GM23338 (cell line): Measurements from ENCODE around the gene PAX5. TPM values are rescaled to one million over a fixed set of nuclear protein-coding genes. Genes with fewer than 3 reads are reported as not detected.

Source experiments
- ATAC-seq: fragments of 200-7000 bp; cut with Tn5 transposase; 3 replicates; pipeline ENCODE4 v1.9.1; 2020
- DNase-seq: peaks from one replicate; pipeline ENCODE4 v3.0.0-alpha.2; 2015; ENCODE audit warnings: low spot score
- H2AFZ ChIP-seq: fragments of 200-600 bp; sonication (generic); 2 replicates; pipeline ENCODE4 v1.8.0; 2016; ENCODE audit warnings: antibody characterized with exemption, mild to moderate bottlenecking, moderate library complexity
- H3F3A ChIP-seq: fragments of 200-600 bp; sonication (generic); replicated peaks from 2 replicates; pipeline ENCODE4 v1.8.0; 2017; ENCODE audit warnings: antibody characterized with exemption, mixed run types, low read depth
- H3K27ac ChIP-seq: fragments of 200-600 bp; sonication (generic); 2 replicates; pipeline ENCODE4 v1.6.1; 2016; ENCODE audit warnings: low read depth
- H3K27me3 ChIP-seq: fragments of 200-600 bp; sonication (generic); 2 replicates; pipeline ENCODE4 v1.8.0; 2016; ENCODE audit warnings: mild to moderate bottlenecking, mixed run types, moderate library complexity; ENCODE audit not compliant: insufficient read depth
- H3K36me3 ChIP-seq: fragments of 200-600 bp; sonication (generic); 2 replicates; pipeline ENCODE4 v1.8.0; 2016; ENCODE audit warnings: mild to moderate bottlenecking; ENCODE audit not compliant: insufficient read depth
- H3K4me1 ChIP-seq: fragments of 200-600 bp; sonication (generic); 2 replicates; pipeline ENCODE4 v1.8.0; 2016; ENCODE audit warnings: mild to moderate bottlenecking, moderate library complexity; ENCODE audit not compliant: insufficient read depth
- H3K4me2 ChIP-seq: fragments of 200-600 bp; sonication (generic); 2 replicates; pipeline ENCODE4 v1.7.1; 2017; ENCODE audit warnings: mixed run types
- H3K4me3 ChIP-seq: fragments of 200-600 bp; sonication (generic); 2 replicates; pipeline ENCODE4 v1.6.1; 2016; ENCODE audit warnings: mixed run types
- H3K79me2 ChIP-seq: fragments of 200-600 bp; sonication (generic); replicated peaks from 2 replicates; pipeline ENCODE4 v1.8.0; 2017; ENCODE audit warnings: mild to moderate bottlenecking; ENCODE audit not compliant: insufficient read depth
- H3K9me2 ChIP-seq: fragments of 200-600 bp; sonication (generic); 2 replicates; pipeline ENCODE4 v1.8.0; 2017; ENCODE audit not compliant: insufficient read depth
- H4K20me1 ChIP-seq: fragments of 200-600 bp; sonication (generic); replicated peaks from 2 replicates; pipeline ENCODE4 v1.8.0; 2017; ENCODE audit warnings: mild to moderate bottlenecking; ENCODE audit not compliant: insufficient read depth
- H3K27ac Mint-ChIP-seq: 2 replicates; pipeline ENCODE4 v1.8.0; 2020; ENCODE audit warnings: inconsistent platforms, mild to moderate bottlenecking, moderate library complexity, mixed read lengths
- H3K27me3 Mint-ChIP-seq: 3 replicates; pipeline ENCODE4 v1.8.0; 2022; ENCODE audit warnings: low read depth, mild to moderate bottlenecking, moderate library complexity, mixed read lengths, inconsistent platforms; ENCODE audit not compliant: insufficient read depth, poor library complexity
- H3K36me3 Mint-ChIP-seq: 3 replicates; pipeline ENCODE4 v1.8.0; 2021; ENCODE audit warnings: low read depth, mild to moderate bottlenecking, inconsistent platforms, moderate library complexity, mixed read lengths
- H3K4me1 Mint-ChIP-seq: 3 replicates; pipeline ENCODE4 v1.8.0; 2020; ENCODE audit warnings: mild to moderate bottlenecking, inconsistent platforms, mixed read lengths
- H3K4me3 Mint-ChIP-seq: 3 replicates; pipeline ENCODE4 v1.8.0; 2021; ENCODE audit warnings: moderate library complexity, mild to moderate bottlenecking, inconsistent platforms, mixed read lengths
- H3K9me3 Mint-ChIP-seq: 3 replicates; pipeline ENCODE4 v1.8.0; 2020; ENCODE audit warnings: moderate library complexity, mild to moderate bottlenecking, inconsistent platforms, mixed read lengths
- CREB1 ChIP-seq: fragments of 250-450 bp; sonication (Bioruptor Pico); IDR thresholded peaks from 2 replicates; pipeline ENCODE4 v1.5.0; 2020; ENCODE audit warnings: low read depth, mild to moderate bottlenecking, moderate library complexity
- EZH2 ChIP-seq: fragments of 200-600 bp; sonication (generic); IDR thresholded peaks from one replicate; pipeline ENCODE4 v1.8.0; 2017; ENCODE audit warnings: antibody characterized with exemption, mild to moderate bottlenecking, low read depth; ENCODE audit not compliant: unreplicated experiment
- EZH2phosphoT487 ChIP-seq: fragments of 200-600 bp; sonication (generic); IDR thresholded peaks from one replicate; pipeline ENCODE4 v1.8.1; 2018; ENCODE audit warnings: antibody characterized with exemption; ENCODE audit not compliant: unreplicated experiment
- JUNB ChIP-seq: IDR thresholded peaks from one replicate; pipeline ENCODE4 v1.6.1; 2016; ENCODE audit warnings: antibody characterized with exemption; ENCODE audit not compliant: unreplicated experiment
- NANOG ChIP-seq: IDR thresholded peaks from 2 replicates; pipeline ENCODE4 v1.6.1; 2016; ENCODE audit warnings: antibody characterized with exemption, borderline replicate concordance
- POLR2AphosphoS5 ChIP-seq: IDR thresholded peaks from 2 replicates; pipeline ENCODE4 v1.6.1; 2016; ENCODE audit warnings: antibody characterized with exemption, low read depth
- STAT1 ChIP-seq: IDR thresholded peaks from one replicate; pipeline ENCODE4 v1.6.1; 2016; ENCODE audit warnings: antibody characterized with exemption; ENCODE audit not compliant: unreplicated experiment
- ZNF114 ChIP-seq: fragments of 250-450 bp; sonication (Bioruptor Pico); IDR thresholded peaks from 2 replicates; pipeline ENCODE4 v1.5.0; 2020; ENCODE audit warnings: mild to moderate bottlenecking, moderate library complexity
- polyA plus RNA-seq: library from polyadenylated mRNA; unstranded; fragments of >200 nt; fragmentation: Nextera tagmentation; extraction: Ambion mirVana; gene quantifications from 2 replicates; pipeline ENCODE4 v1.2.1, GENCODE V29; 2016
- total RNA-seq: library from RNA; depleted of rRNA; stranded (reverse); fragments of >200 nt; shearing (Covaris generic); gene quantifications from 2 replicates; pipeline ENCODE4 v1.2.3, GENCODE V29; 2014
- TF ChIP-seq, protein P1 (sequence below): fragments of 250-450 bp; sonication (Bioruptor Pico); IDR thresholded peaks from 2 replicates; pipeline ENCODE4 v1.5.0; 2020; ENCODE audit warnings: mild to moderate bottlenecking, moderate library complexity
- TF ChIP-seq, protein P2 (sequence below): IDR thresholded peaks from one replicate; pipeline ENCODE4 v1.6.1; 2018; ENCODE audit warnings: antibody characterized with exemption; ENCODE audit not compliant: unreplicated experiment
- TF ChIP-seq, protein P3 (sequence below), 2 experiments: fragments of 200-600 bp in 1 of 2; sonication (generic) in 1 of 2; conservative IDR thresholded peaks; 2 replicates each; pipeline versions ENCODE4 v1.5.1 to v1.6.1; 2016 to 2017; ENCODE audit warnings: antibody characterized with exemption in 2 of 2, low read depth in 2 of 2, mild to moderate bottlenecking in 2 of 2, moderate library complexity in 1 of 2

PAX5 gene
- total and polyA plus RNA-seq, 2 experiments from 2014 or later = 0.17 to 0.60 TPM

DNA sequence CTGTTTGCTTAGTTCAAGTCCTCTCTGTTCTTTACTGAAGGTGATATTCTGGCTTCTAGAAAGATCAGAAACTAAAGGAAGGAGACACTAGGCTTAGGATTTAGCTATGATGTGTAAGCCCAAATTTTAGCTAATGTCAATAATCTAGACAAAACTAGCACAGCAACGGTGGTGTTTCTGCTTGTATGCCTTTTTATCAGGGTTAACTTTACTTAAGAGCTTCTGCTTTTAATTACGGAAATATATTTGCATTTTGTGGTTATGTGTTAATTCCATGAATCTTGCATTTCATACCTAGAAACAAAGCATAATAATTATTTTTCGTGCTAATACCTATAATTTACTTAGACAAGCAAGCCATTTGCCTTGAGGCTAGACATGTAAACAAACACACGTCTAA lies 96.1 kb downstream of the PAX5 start:
- Histone ChIP-seq H3K4me1 (peaks cover 26% of the 10 kb centered on the region), H4K20me1 (no peaks in the 10 kb centered on the region), H3K79me2 (no peaks in the 10 kb centered on the region), H3K27ac (no peak overlapping the region), H3K4me3 (no peak overlapping the region), H2AFZ (no peak overlapping the region; the same call in 1 of the 2 replicates), H3F3A (no peaks in the 10 kb centered on the region), H3K36me3 (no peaks in the 10 kb centered on the region), H3K4me2 (peak overlapping the region; percentile 31; the same call in 1 of the 2 replicates), H3K27me3 (no peaks in the 10 kb centered on the region), H3K9me2 (no peaks in the 10 kb centered on the region)
- no peak for ATAC-seq
- Mint-ChIP-seq H3K4me3 (no peak overlapping the region), H3K27ac (no peak overlapping the region), H3K27me3 (peaks cover 7% of the 10 kb centered on the region), H3K9me3 (peaks cover 2% of the 10 kb centered on the region; the same call in 2 of the 3 replicates), H3K4me1 (peaks cover 28% of the 10 kb centered on the region), H3K36me3 (no peaks in the 10 kb centered on the region)
- TF ChIP-seq EZH2 (no peak), JUNB (no peak), POLR2AphosphoS5 (no peak)
- TF ChIP-seq, protein P1, sequence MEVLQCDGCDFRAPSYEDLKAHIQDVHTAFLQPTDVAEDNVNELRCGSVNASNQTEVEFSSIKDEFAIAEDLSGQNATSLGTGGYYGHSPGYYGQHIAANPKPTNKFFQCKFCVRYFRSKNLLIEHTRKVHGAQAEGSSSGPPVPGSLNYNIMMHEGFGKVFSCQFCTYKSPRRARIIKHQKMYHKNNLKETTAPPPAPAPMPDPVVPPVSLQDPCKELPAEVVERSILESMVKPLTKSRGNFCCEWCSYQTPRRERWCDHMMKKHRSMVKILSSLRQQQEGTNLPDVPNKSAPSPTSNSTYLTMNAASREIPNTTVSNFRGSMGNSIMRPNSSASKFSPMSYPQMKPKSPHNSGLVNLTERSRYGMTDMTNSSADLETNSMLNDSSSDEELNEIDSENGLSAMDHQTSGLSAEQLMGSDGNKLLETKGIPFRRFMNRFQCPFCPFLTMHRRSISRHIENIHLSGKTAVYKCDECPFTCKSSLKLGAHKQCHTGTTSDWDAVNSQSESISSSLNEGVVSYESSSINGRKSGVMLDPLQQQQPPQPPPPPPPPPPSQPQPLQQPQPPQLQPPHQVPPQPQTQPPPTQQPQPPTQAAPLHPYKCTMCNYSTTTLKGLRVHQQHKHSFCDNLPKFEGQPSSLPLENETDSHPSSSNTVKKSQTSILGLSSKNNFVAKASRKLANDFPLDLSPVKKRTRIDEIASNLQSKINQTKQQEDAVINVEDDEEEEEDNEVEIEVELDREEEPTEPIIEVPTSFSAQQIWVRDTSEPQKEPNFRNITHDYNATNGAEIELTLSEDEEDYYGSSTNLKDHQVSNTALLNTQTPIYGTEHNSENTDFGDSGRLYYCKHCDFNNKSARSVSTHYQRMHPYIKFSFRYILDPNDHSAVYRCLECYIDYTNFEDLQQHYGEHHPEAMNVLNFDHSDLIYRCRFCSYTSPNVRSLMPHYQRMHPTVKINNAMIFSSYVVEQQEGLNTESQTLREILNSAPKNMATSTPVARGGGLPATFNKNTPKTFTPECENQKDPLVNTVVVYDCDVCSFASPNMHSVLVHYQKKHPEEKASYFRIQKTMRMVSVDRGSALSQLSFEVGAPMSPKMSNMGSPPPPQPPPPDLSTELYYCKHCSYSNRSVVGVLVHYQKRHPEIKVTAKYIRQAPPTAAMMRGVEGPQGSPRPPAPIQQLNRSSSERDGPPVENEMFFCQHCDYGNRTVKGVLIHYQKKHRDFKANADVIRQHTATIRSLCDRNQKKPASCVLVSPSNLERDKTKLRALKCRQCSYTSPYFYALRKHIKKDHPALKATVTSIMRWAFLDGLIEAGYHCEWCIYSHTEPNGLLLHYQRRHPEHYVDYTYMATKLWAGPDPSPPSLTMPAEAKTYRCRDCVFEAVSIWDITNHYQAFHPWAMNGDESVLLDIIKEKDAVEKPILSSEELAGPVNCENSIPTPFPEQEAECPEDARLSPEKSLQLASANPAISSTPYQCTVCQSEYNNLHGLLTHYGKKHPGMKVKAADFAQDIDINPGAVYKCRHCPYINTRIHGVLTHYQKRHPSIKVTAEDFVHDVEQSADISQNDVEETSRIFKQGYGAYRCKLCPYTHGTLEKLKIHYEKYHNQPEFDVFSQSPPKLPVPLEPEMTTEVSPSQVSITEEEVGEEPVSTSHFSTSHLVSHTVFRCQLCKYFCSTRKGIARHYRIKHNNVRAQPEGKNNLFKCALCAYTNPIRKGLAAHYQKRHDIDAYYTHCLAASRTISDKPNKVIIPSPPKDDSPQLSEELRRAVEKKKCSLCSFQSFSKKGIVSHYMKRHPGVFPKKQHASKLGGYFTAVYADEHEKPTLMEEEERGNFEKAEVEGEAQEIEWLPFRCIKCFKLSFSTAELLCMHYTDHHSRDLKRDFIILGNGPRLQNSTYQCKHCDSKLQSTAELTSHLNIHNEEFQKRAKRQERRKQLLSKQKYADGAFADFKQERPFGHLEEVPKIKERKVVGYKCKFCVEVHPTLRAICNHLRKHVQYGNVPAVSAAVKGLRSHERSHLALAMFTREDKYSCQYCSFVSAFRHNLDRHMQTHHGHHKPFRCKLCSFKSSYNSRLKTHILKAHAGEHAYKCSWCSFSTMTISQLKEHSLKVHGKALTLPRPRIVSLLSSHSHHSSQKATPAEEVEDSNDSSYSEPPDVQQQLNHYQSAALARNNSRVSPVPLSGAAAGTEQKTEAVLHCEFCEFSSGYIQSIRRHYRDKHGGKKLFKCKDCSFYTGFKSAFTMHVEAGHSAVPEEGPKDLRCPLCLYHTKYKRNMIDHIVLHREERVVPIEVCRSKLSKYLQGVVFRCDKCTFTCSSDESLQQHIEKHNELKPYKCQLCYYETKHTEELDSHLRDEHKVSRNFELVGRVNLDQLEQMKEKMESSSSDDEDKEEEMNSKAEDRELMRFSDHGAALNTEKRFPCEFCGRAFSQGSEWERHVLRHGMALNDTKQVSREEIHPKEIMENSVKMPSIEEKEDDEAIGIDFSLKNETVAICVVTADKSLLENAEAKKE = no peak
- no peak for DNase-seq

DNA sequence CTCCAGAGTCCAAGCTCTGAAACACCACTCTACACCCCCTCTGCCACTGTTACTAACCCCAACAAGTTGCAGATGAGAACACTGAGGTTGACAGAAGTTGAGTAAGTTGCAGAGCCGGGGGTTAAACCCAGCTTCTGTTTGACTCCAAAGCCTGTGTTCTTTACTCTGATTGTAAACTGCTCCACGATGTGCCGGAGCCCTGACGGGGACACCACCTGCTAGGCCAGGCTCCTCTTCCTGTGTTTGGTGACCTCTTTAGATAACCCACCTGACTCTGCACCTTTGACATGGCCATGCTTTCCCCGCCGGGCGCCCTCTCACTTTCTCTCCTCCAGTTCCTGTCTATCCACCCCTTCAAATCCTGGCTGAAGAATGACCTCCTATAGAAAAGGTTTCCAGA lies 96.7 kb downstream of the PAX5 start:
- H2AFZ ChIP-seq = peak overlapping the region; percentile 60; the same call in 1 of the 2 replicates
- no peaks in the 10 kb centered on the region for H3K9me2 ChIP-seq
- ATAC-seq = no peak
- TF ChIP-seq, protein P2, sequence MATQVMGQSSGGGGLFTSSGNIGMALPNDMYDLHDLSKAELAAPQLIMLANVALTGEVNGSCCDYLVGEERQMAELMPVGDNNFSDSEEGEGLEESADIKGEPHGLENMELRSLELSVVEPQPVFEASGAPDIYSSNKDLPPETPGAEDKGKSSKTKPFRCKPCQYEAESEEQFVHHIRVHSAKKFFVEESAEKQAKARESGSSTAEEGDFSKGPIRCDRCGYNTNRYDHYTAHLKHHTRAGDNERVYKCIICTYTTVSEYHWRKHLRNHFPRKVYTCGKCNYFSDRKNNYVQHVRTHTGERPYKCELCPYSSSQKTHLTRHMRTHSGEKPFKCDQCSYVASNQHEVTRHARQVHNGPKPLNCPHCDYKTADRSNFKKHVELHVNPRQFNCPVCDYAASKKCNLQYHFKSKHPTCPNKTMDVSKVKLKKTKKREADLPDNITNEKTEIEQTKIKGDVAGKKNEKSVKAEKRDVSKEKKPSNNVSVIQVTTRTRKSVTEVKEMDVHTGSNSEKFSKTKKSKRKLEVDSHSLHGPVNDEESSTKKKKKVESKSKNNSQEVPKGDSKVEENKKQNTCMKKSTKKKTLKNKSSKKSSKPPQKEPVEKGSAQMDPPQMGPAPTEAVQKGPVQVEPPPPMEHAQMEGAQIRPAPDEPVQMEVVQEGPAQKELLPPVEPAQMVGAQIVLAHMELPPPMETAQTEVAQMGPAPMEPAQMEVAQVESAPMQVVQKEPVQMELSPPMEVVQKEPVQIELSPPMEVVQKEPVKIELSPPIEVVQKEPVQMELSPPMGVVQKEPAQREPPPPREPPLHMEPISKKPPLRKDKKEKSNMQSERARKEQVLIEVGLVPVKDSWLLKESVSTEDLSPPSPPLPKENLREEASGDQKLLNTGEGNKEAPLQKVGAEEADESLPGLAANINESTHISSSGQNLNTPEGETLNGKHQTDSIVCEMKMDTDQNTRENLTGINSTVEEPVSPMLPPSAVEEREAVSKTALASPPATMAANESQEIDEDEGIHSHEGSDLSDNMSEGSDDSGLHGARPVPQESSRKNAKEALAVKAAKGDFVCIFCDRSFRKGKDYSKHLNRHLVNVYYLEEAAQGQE = no peak
- TF ChIP-seq JUNB = no peak
- TF ChIP-seq, protein P3, sequence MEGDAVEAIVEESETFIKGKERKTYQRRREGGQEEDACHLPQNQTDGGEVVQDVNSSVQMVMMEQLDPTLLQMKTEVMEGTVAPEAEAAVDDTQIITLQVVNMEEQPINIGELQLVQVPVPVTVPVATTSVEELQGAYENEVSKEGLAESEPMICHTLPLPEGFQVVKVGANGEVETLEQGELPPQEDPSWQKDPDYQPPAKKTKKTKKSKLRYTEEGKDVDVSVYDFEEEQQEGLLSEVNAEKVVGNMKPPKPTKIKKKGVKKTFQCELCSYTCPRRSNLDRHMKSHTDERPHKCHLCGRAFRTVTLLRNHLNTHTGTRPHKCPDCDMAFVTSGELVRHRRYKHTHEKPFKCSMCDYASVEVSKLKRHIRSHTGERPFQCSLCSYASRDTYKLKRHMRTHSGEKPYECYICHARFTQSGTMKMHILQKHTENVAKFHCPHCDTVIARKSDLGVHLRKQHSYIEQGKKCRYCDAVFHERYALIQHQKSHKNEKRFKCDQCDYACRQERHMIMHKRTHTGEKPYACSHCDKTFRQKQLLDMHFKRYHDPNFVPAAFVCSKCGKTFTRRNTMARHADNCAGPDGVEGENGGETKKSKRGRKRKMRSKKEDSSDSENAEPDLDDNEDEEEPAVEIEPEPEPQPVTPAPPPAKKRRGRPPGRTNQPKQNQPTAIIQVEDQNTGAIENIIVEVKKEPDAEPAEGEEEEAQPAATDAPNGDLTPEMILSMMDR (conservative IDR thresholded peaks at IDR 0.05; ENCODE audit: low read depth in 2 of 2) = no peak
- no peak for TF ChIP-seq EZH2phosphoT487
- no peak for TF ChIP-seq CREB1 (CRISPR knock-in tag)
- no peak for TF ChIP-seq NANOG
- no peak for TF ChIP-seq STAT1
- no peak for TF ChIP-seq ZNF114

More for the DNA sequence above, 96.7 kb downstream of the PAX5 start:
- no peaks in the 10 kb centered on the region for H3K27me3 ChIP-seq
- Mint-ChIP-seq H3K4me1 (peaks cover 28% of the 10 kb centered on the region), H3K27me3 (peaks cover 7% of the 10 kb centered on the region), H3K9me3 (peaks cover 3% of the 10 kb centered on the region; the same call in 2 of the 3 replicates), H3K27ac (no peak overlapping the region), H3K36me3 (no peaks in the 10 kb centered on the region), H3K4me3 (no peak overlapping the region)
- H3K36me3 ChIP-seq = no peaks in the 10 kb centered on the region
- H3F3A ChIP-seq = no peaks in the 10 kb centered on the region
- no peak overlapping the region for H3K27ac ChIP-seq
- no peak for DNase-seq
- peak overlapping the region; percentile 31; the same call in 1 of the 2 replicates for H3K4me2 ChIP-seq
- H3K4me3 ChIP-seq = no peak overlapping the region
- peaks cover 26% of the 10 kb centered on the region for H3K4me1 ChIP-seq
- no peaks in the 10 kb centered on the region for H3K79me2 ChIP-seq
- no peaks in the 10 kb centered on the region for H4K20me1 ChIP-seq
